Astrocyte (in vitro differentiated cells and primary cell): Measurements from ENCODE around the gene C9. TPM values are rescaled to one million over a fixed set of nuclear protein-coding genes. Genes with fewer than 3 reads are reported as not detected.

ENCODE experiments used
- DNase-seq: peaks from one replicate; pipeline ENCODE4 v3.0.0-alpha.2; 2010; ENCODE audit warnings: low read depth
- FAIRE-seq: peaks from 2 replicates; lab custom pipeline; 2011; peaks lifted over from hg19 to GRCh38; lab: Jason Lieb, UNC
- H2AFZ ChIP-seq: 2 replicates; pipeline ENCODE4 v1.6.0; 2012; ENCODE audit warnings: low read depth, low read length, inconsistent platforms
- H3K27ac ChIP-seq: 2 replicates; pipeline ENCODE4 v1.5.1; 2011; ENCODE audit warnings: low read depth, low read length, inconsistent platforms
- H3K27me3 ChIP-seq: 2 replicates; pipeline ENCODE4 v1.6.0; 2011; ENCODE audit warnings: low read length, inconsistent platforms; ENCODE audit not compliant: insufficient read depth
- H3K36me3 ChIP-seq: 2 replicates; pipeline ENCODE4 v1.5.1; 2011; ENCODE audit warnings: low read length, inconsistent platforms; ENCODE audit not compliant: insufficient read depth
- H3K4me1 ChIP-seq: 2 replicates; pipeline ENCODE4 v1.5.1; 2011; ENCODE audit warnings: low read length, inconsistent platforms; ENCODE audit not compliant: insufficient read depth
- H3K4me2 ChIP-seq: 2 replicates; pipeline ENCODE4 v1.6.0; 2012; ENCODE audit warnings: low read length, inconsistent platforms
- H3K4me3 ChIP-seq: 2 replicates; pipeline ENCODE4 v1.5.1; 2011; ENCODE audit warnings: low read depth, mild to moderate bottlenecking, low read length, inconsistent platforms; ENCODE audit not compliant: insufficient read depth
- H3K79me2 ChIP-seq: 2 replicates; pipeline ENCODE4 v1.6.0; 2012; ENCODE audit warnings: mild to moderate bottlenecking, low read length, inconsistent platforms; ENCODE audit not compliant: insufficient read depth
- H3K9ac ChIP-seq: 2 replicates; pipeline ENCODE4 v1.6.0; 2012; ENCODE audit warnings: mild to moderate bottlenecking, low read length, inconsistent platforms
- H3K9me3 ChIP-seq: 2 replicates; pipeline ENCODE4 v1.5.1; 2012; ENCODE audit warnings: low read depth, mild to moderate bottlenecking, low read length, inconsistent platforms; ENCODE audit not compliant: insufficient read depth
- H4K20me1 ChIP-seq: 2 replicates; pipeline ENCODE4 v1.6.0; 2012; ENCODE audit warnings: low read length, inconsistent platforms; ENCODE audit not compliant: insufficient read depth
- H3K27ac Mint-ChIP-seq: one replicate; pipeline ENCODE4 v1.8.0; 2021; ENCODE audit warnings: mild to moderate bottlenecking, mixed read lengths; ENCODE audit not compliant: unreplicated experiment
- H3K27me3 Mint-ChIP-seq: one replicate; pipeline ENCODE4 v1.8.0; 2021; ENCODE audit warnings: low read depth, mixed read lengths; ENCODE audit not compliant: unreplicated experiment
- H3K36me3 Mint-ChIP-seq: one replicate; pipeline ENCODE4 v1.8.0; 2021; ENCODE audit warnings: low read depth, mixed read lengths; ENCODE audit not compliant: unreplicated experiment
- H3K4me1 Mint-ChIP-seq: one replicate; pipeline ENCODE4 v1.8.0; 2021; ENCODE audit warnings: low read depth, mixed read lengths; ENCODE audit not compliant: unreplicated experiment
- H3K4me3 Mint-ChIP-seq: one replicate; pipeline ENCODE4 v1.8.0; 2021; ENCODE audit warnings: mild to moderate bottlenecking, moderate library complexity, mixed read lengths; ENCODE audit not compliant: unreplicated experiment
- H3K9me3 Mint-ChIP-seq: one replicate; pipeline ENCODE4 v1.8.0; 2021; ENCODE audit warnings: mild to moderate bottlenecking, mixed read lengths; ENCODE audit not compliant: unreplicated experiment
- CTCF ChIP-seq: IDR thresholded peaks from 2 replicates; pipeline ENCODE4 v1.5.1; 2011; ENCODE audit warnings: low read depth, mild to moderate bottlenecking, inconsistent platforms, low read length, moderate library complexity; ENCODE audit not compliant: insufficient read depth
- EZH2 ChIP-seq: IDR thresholded peaks from 2 replicates; pipeline ENCODE4 v1.6.1; 2012; ENCODE audit warnings: mild to moderate bottlenecking, low read length, inconsistent platforms; ENCODE audit not compliant: insufficient read depth
- total RNA-seq: library from RNA; stranded (reverse); gene quantifications from 2 replicates; pipeline ENCODE4 v1.2.1, GENCODE V29; 2021

Gene C9
- total RNA-seq, 1 donor from 2014 or later: 0.07 TPM

GRCh38 chr5:39264528-39264927, 99.8 kb downstream of the C9 start:
- FAIRE-seq (no peak), DNase-seq (no peak)
- Histone ChIP-seq H2AFZ (no peak overlapping the region), H3K9ac (no peak overlapping the region), H3K36me3 (no peaks in the 10 kb centered on the region), H3K4me1 (peaks cover 7% of the 10 kb centered on the region), H3K27ac (no peak overlapping the region), H4K20me1 (no peaks in the 10 kb centered on the region), H3K4me2 (no peak overlapping the region), H3K9me3 (no peaks in the 10 kb centered on the region), H3K79me2 (no peaks in the 10 kb centered on the region), H3K27me3 (no peaks in the 10 kb centered on the region), H3K4me3 (no peak overlapping the region)
- Mint-ChIP-seq H3K4me1 (peaks cover 8% of the 10 kb centered on the region), H3K36me3 (no peaks in the 10 kb centered on the region), H3K9me3 (no peaks in the 10 kb centered on the region), H3K4me3 (no peak overlapping the region), H3K27ac (no peak overlapping the region), H3K27me3 (peaks cover 2% of the 10 kb centered on the region)
- TF ChIP-seq EZH2 (no peak), CTCF (no peak)

- H3K79me2 ChIP-seq: no peaks in the 10 kb centered on the region
- DNase-seq (no peak), FAIRE-seq (no peak)
- H3K4me2 ChIP-seq: no peak overlapping the region
- no peaks in the 10 kb centered on the region for H4K20me1 ChIP-seq
- no peak overlapping the region for H3K4me3 ChIP-seq
- H3K9ac ChIP-seq: no peak overlapping the region
- Mint-ChIP-seq H3K36me3 (no peaks in the 10 kb centered on the region), H3K27ac (no peak overlapping the region), H3K4me1 (peaks cover 8% of the 10 kb centered on the region), H3K9me3 (no peaks in the 10 kb centered on the region), H3K4me3 (no peak overlapping the region), H3K27me3 (peaks cover 2% of the 10 kb centered on the region)
- H3K27me3 ChIP-seq: no peaks in the 10 kb centered on the region
- no peaks in the 10 kb centered on the region for H3K36me3 ChIP-seq
- no peaks in the 10 kb centered on the region for H3K9me3 ChIP-seq
- peaks cover 7% of the 10 kb centered on the region for H3K4me1 ChIP-seq
- TF ChIP-seq EZH2 (no peak), CTCF (no peak)
- no peak overlapping the region for H3K27ac ChIP-seq
- H2AFZ ChIP-seq: no peak overlapping the region
These were observed 101.3 kb downstream of the C9 start for GRCh38 chr5:39262981-39263380.

- Mint-ChIP-seq H3K27me3 (peaks cover 2% of the 10 kb centered on the region), H3K4me1 (peaks cover 10% of the 10 kb centered on the region), H3K9me3 (no peaks in the 10 kb centered on the region), H3K4me3 (no peak overlapping the region), H3K36me3 (no peaks in the 10 kb centered on the region), H3K27ac (no peak overlapping the region)
- TF ChIP-seq EZH2 (no peak), CTCF (no peak)
- Histone ChIP-seq H3K4me3 (no peak overlapping the region), H2AFZ (no peak overlapping the region), H3K27me3 (no peaks in the 10 kb centered on the region), H3K36me3 (no peaks in the 10 kb centered on the region), H3K27ac (no peak overlapping the region), H4K20me1 (no peaks in the 10 kb centered on the region), H3K79me2 (no peaks in the 10 kb centered on the region), H3K9ac (no peak overlapping the region), H3K4me2 (no peak overlapping the region), H3K9me3 (no peaks in the 10 kb centered on the region), H3K4me1 (peaks cover 3% of the 10 kb centered on the region)
- DNase-seq (no peak), FAIRE-seq (no peak)
These were observed 104.2 kb downstream of the C9 start for GRCh38 chr5:39260095-39260494.
